Activated CD4-positive, alpha-beta memory T cell treated with anti-CD3 and anti-CD28 coated beads for 36 hours (primary cell): ENCODE measurements around the gene NAMPT. TPM values are rescaled to one million over a fixed set of nuclear protein-coding genes. Genes with fewer than 3 reads are reported as not detected.
"Not testable (repeated sequence)": the region's sequence is repeated elsewhere in the genome, so short reads cannot be mapped to it uniquely, and the experiment has no call there.

Source experiments
- CTCF ChIA-PET: fragments of 350-600 bp; sonication (Branson Sonifier 250); formaldehyde crosslinking; loops from one replicate; lab custom pipeline; 2021; ENCODE audit warnings: antibody characterized with exemption, inconsistent platforms; lab: Charles Lee
- POLR2A ChIA-PET: fragments of 350-600 bp; sonication (Branson Sonifier 250); formaldehyde crosslinking; loops from one replicate; lab custom pipeline; 2021; ENCODE audit warnings: antibody characterized with exemption; lab: Charles Lee
- DNase-seq: peaks from one replicate; pipeline ENCODE4 v3.0.0-alpha.2; 2020
- H3K27ac Mint-ChIP-seq: one replicate; pipeline ENCODE4 v1.8.0; 2021; ENCODE audit warnings: mixed read lengths
- H3K27me3 Mint-ChIP-seq: one replicate; pipeline ENCODE4 v1.8.0; 2021; ENCODE audit warnings: mixed read lengths
- H3K36me3 Mint-ChIP-seq: one replicate; pipeline ENCODE4 v1.8.0; 2021; ENCODE audit warnings: mixed read lengths
- H3K4me1 Mint-ChIP-seq: one replicate; pipeline ENCODE4 v1.8.0; 2021; ENCODE audit warnings: low read depth, mixed read lengths
- H3K4me3 Mint-ChIP-seq: one replicate; pipeline ENCODE4 v1.8.0; 2021; ENCODE audit warnings: mild to moderate bottlenecking, mixed read lengths
- H3K9me3 Mint-ChIP-seq: one replicate; pipeline ENCODE4 v1.8.0; 2021; ENCODE audit warnings: mixed read lengths
- intact Hi-C: fragments of 100-400 bp; cut with micrococcal nuclease; formaldehyde crosslinking; loops from one replicate; pipeline ENCODE4 v1.15.1; 2023
- total RNA-seq, 2 experiments: library from RNA; stranded (reverse); gene quantifications; one replicate each; pipeline ENCODE4 v1.2.3, GENCODE V29; 2021

NAMPT gene
- total RNA-seq, 2 experiments from 2014 or later = 543 to 552 TPM

DNA sequence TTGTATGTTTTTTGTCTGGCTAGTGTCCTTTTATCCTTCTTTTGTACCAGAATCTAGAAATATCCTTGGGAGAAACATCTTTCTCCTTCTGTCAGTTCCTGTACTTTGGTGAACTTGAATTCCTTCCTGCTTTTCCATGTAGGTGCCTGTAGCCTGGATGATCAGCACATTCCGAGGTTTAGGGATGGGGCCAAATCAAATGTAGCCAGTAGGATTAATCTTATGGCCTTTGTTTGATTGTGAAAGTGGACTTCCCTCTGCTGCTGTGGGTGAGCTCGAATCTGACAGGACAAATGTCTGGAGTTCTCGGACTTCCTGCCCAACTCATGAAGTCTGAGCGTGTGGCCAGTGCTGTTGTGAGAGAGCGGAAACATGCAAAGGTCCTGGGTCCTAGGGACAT lies 33.2 kb upstream of the NAMPT start:
- H3K27ac Mint-ChIP-seq = no peak overlapping the region
- H3K27me3 Mint-ChIP-seq = peaks cover 26% of the 10 kb centered on the region
- ChIA-PET POLR2A (interaction anchor here (1.2 kb wide), 1 partner anchor 33 kb away, joined by 3 read pairs; the partner anchor contains the start of gene NAMPT), CTCF (no interaction called here)
- H3K36me3 Mint-ChIP-seq = peaks cover 1% of the 10 kb centered on the region
- no peak overlapping the region for H3K4me3 Mint-ChIP-seq
- no peaks in the 10 kb centered on the region for H3K9me3 Mint-ChIP-seq
- intact Hi-C loops = no loop called here
- DNase-seq = no peak
- peaks cover 14% of the 10 kb centered on the region for H3K4me1 Mint-ChIP-seq

DNA sequence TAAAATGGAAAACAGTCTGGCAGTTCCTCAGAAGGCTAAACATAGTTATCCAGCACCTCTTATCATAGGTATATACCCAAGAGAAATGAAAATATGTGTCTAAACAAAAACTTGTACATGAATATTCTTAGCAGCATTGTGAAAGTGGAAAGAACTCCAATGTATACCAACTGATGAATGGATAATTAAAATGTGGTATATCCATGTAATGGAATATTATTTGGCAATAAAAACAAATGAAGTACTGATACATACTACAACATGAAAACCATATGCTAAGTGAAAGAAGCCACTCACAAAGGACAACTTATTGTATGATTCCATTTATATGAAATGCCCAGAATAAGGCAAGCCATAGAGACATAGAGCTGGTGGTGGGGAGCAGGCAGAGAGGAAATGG lies 32.2 kb upstream of the NAMPT start:
- no peak overlapping the region for H3K27ac Mint-ChIP-seq
- intact Hi-C loops = no loop called here
- DNase-seq = no peak
- H3K9me3 Mint-ChIP-seq = no peaks in the 10 kb centered on the region
- peaks cover 16% of the 10 kb centered on the region for H3K4me1 Mint-ChIP-seq
- ChIA-PET CTCF (no interaction called here), POLR2A (interaction anchor here (1.2 kb wide), 1 partner anchor 32 kb away, joined by 3 read pairs; the partner anchor contains the start of gene NAMPT)
- H3K36me3 Mint-ChIP-seq = no peaks in the 10 kb centered on the region
- no peak overlapping the region for H3K4me3 Mint-ChIP-seq
- H3K27me3 Mint-ChIP-seq = peaks cover 25% of the 10 kb centered on the region

DNA sequence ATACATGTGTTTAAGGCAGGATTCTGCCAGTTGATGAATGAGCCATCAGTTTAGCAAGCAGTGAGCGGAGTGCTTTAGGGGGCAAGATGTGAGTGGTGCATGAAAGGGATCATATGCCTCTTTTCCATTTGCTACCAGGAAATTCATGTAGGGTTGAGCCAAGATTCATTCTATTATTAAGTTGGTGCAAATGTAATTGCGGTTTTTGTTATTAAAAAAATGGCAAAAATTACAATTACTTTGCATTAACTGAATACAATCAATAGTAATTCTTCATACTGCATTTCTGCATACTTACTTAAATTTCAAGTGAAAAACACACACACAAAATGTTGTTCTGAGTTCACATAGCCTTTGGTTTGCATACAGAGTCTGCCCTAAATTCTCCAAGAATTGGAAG lies 30.1 kb upstream of the NAMPT start:
- peaks cover 16% of the 10 kb centered on the region for H3K4me1 Mint-ChIP-seq
- H3K9me3 Mint-ChIP-seq = no peaks in the 10 kb centered on the region
- no peak for DNase-seq
- POLR2A ChIA-PET = no interaction called here
- intact Hi-C loops = no loop called here
- peaks cover 18% of the 10 kb centered on the region for H3K27me3 Mint-ChIP-seq
- H3K27ac Mint-ChIP-seq = no peak overlapping the region
- no peaks in the 10 kb centered on the region for H3K36me3 Mint-ChIP-seq
- CTCF ChIA-PET = no interaction called here
- no peak overlapping the region for H3K4me3 Mint-ChIP-seq

DNA sequence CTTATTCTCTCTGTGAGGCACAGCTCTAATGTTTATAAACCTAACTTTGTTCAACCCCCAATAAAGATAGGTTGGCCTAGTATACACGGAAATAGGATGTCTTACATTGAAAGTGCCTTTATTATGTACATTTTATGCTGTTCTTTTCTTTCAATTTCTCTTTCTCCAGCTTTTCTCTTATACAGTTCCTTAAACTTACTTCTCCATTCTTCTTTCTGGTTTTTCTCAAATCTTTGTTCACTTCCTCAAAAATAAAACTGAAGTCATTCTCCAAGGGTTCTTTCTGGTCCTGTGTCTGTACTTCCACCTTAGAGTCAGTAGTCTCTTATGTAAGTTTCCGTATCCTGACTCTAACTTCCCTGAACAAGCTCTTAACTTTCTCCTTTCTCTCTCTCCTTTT lies 29.2 kb upstream of the NAMPT start:
- Mint-ChIP-seq H3K27ac (no peak overlapping the region), H3K27me3 (peaks cover 17% of the 10 kb centered on the region), H3K9me3 (no peaks in the 10 kb centered on the region), H3K36me3 (no peaks in the 10 kb centered on the region), H3K4me3 (no peak overlapping the region), H3K4me1 (peaks cover 25% of the 10 kb centered on the region)
- intact Hi-C loops = no loop called here
- ChIA-PET CTCF (interaction anchor here (0.6 kb wide), 1 partner anchor 18 kb away, joined by 3 read pairs; no protein-coding TSS in a partner anchor), POLR2A (no interaction called here)
- DNase-seq = no peak

DNA sequence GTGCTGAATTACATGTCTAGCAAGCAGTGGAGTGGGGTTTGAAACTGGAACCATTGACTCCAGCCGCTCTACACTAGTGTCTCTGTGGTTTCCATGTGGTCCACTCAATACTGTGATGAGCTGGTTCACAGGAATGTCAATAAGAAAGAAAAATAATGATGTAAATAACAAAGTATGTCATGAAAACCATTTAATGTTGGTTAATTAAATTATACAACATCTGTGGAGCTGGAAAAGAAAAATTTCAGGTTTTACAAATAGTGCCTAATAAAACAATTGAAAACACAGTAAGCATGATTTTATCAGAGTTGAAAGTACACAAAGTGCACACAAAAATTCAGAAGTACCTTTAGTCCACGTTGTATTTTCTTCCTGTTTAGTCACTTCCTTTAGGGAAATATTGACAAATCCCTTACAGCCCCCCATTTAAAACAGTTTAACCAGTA lies 28.7 kb upstream of the NAMPT start:
- Mint-ChIP-seq H3K36me3 (no peaks in the 10 kb centered on the region), H3K4me3 (no peak overlapping the region), H3K9me3 (no peaks in the 10 kb centered on the region), H3K27me3 (peaks cover 12% of the 10 kb centered on the region), H3K27ac (no peak overlapping the region), H3K4me1 (peaks cover 27% of the 10 kb centered on the region)
- ChIA-PET CTCF (no interaction called here), POLR2A (no interaction called here)
- intact Hi-C loops = no loop called here
- DNase-seq = no peak

DNA sequence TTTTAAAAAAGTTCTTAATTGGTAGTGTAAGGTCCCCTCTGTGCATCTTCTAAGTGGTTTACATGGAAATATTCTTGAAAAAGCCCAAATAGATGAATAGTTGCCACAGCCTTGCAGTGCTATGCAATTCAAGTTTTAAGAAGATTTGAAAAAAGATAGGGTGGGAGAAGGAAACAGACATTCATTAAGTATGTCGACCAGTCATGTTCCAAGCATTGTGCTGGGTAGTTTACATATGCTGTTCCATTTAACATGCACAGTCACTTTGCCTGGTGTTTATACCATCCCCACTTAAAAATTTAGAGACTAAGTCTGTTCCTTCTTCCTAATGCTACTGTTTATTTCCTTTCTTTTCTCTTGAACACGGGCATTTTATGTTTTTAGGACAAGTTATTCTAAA lies 28.1 kb upstream of the NAMPT start:
- no peak for DNase-seq
- peaks cover 27% of the 10 kb centered on the region for H3K4me1 Mint-ChIP-seq
- intact Hi-C loops = no loop called here
- ChIA-PET CTCF (no interaction called here), POLR2A (no interaction called here)
- no peak overlapping the region for H3K27ac Mint-ChIP-seq
- no peak overlapping the region for H3K4me3 Mint-ChIP-seq
- peaks cover 8% of the 10 kb centered on the region for H3K27me3 Mint-ChIP-seq
- H3K36me3 Mint-ChIP-seq = no peaks in the 10 kb centered on the region
- H3K9me3 Mint-ChIP-seq = no peaks in the 10 kb centered on the region

DNA sequence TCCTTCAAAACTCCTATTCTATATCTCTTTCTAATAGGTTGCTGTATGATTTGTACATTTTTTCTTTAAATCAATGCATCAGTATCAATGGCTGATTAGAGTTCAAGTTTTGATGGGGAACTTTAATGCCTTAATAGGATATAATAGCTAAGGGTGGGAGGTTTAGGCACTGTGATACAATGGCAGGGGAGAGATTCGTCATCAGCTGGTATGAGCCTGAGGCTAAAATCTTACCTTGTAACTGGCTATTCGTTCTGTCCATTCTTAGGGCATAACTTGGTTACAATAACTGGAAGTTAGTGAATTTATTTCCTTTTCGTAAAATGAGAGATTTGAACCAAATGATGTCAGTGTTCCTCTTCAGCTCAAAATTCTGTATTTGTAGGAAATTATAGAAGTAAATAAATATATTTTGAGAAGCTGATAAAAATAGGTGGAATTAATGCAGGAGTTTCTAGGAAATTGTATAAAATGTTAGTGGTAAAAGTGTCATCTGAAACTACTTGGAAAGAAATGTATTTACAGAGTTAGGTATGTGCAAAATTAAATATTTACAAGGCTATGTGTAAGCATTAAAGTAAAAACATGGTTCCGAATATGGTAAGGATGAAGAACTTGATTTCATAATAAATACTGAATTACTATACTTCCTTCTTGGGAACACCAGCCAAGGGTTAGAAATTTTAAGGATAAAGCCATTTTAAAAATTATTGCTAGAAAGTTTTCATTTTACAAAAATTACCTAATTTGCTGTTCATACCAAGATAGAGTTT lies 27.5 kb upstream of the NAMPT start:
- no peak overlapping the region for H3K4me3 Mint-ChIP-seq
- H3K4me1 Mint-ChIP-seq = peaks cover 27% of the 10 kb centered on the region
- H3K9me3 Mint-ChIP-seq = no peaks in the 10 kb centered on the region
- H3K36me3 Mint-ChIP-seq = no peaks in the 10 kb centered on the region
- peaks cover 4% of the 10 kb centered on the region for H3K27me3 Mint-ChIP-seq
- intact Hi-C loops = no loop called here
- ChIA-PET POLR2A (no interaction called here), CTCF (no interaction called here)
- DNase-seq = no peak
- no peak overlapping the region for H3K27ac Mint-ChIP-seq

DNA sequence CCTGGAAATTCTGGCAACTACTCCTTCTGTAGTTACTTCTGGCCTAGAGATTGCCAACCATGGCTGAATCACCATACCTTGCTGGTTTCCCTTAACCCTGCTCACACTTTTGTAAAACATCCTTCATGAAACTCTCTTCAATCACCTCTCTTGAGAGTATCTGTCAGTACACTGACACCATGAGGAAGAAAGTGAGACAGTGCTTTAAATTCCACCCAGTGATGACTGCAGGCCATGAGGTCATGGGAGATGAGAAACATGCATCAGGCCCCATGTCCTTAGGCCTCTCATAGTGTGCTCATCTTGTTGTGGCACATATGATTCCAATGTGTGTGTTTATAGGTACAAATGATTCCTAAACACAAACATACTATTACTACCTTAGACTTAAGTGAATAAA lies 24.6 kb upstream of the NAMPT start:
- Mint-ChIP-seq H3K4me3 (no peak overlapping the region), H3K27me3 (peaks cover 14% of the 10 kb centered on the region), H3K4me1 (peaks cover 27% of the 10 kb centered on the region), H3K9me3 (no peaks in the 10 kb centered on the region), H3K36me3 (peaks cover 3% of the 10 kb centered on the region), H3K27ac (peak overlapping the region; percentile 38)
- peak; percentile 52 for DNase-seq
- POLR2A ChIA-PET = no interaction called here
- intact Hi-C loops = loop anchor here (1.0 kb wide), 1 partner anchor 36 kb away; no protein-coding TSS in a partner anchor
- CTCF ChIA-PET = interaction anchor here (1.1 kb wide), 1 partner anchor 165 kb away, joined by 3 read pairs; no protein-coding TSS in a partner anchor

DNA sequence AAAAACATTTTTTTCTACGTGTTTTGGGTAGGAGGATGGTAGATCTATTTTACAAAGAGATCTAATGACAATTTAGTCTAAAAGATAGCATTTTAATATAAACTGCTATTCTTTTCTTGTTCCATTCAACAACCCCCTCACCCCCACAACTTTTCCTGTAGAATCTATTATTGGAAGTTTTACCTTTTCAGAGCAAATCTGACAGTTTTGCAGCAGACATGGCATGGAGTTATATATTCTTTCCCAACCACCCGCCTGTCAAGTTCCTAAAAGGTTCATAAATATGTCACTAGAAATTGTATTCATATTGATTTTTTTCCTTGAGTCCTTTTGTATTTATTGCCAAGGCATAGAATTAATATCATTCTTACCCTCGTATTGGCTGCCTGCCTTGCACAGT lies 21.5 kb upstream of the NAMPT start:
- no peak for DNase-seq
- Mint-ChIP-seq H3K36me3 (peaks cover 8% of the 10 kb centered on the region), H3K4me1 (peaks cover 11% of the 10 kb centered on the region), H3K27me3 (peaks cover 24% of the 10 kb centered on the region), H3K27ac (no peak overlapping the region), H3K4me3 (no peak overlapping the region), H3K9me3 (peaks cover 28% of the 10 kb centered on the region)
- POLR2A ChIA-PET = no interaction called here
- intact Hi-C loops = no loop called here
- CTCF ChIA-PET = no interaction called here

DNA sequence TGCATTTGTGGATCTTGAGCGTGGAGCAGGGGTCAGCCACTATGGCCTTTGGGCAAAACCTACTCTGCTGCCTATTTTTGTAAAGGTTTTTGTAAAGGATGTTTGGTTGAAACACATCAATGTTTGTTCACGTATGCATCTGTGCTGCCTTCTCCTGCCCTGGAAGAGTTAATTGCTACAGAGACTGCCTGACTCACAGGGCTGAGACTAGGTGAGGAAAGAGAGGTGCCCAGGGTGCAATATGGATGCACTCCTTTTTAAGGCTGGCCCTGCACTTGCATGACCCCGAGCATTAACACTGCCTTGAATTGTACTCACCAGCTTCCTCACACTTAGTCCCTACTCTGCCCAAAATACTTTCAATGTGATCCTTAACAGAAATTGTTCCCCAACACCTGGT lies 20.9 kb upstream of the NAMPT start:
- peaks cover 33% of the 10 kb centered on the region for H3K9me3 Mint-ChIP-seq
- CTCF ChIA-PET = no interaction called here
- no peak overlapping the region for H3K27ac Mint-ChIP-seq
- intact Hi-C loops = no loop called here
- H3K4me1 Mint-ChIP-seq = peaks cover 11% of the 10 kb centered on the region
- no peak overlapping the region for H3K4me3 Mint-ChIP-seq
- no peak for DNase-seq
- POLR2A ChIA-PET = no interaction called here
- peaks cover 8% of the 10 kb centered on the region for H3K36me3 Mint-ChIP-seq
- H3K27me3 Mint-ChIP-seq = peaks cover 27% of the 10 kb centered on the region

DNA sequence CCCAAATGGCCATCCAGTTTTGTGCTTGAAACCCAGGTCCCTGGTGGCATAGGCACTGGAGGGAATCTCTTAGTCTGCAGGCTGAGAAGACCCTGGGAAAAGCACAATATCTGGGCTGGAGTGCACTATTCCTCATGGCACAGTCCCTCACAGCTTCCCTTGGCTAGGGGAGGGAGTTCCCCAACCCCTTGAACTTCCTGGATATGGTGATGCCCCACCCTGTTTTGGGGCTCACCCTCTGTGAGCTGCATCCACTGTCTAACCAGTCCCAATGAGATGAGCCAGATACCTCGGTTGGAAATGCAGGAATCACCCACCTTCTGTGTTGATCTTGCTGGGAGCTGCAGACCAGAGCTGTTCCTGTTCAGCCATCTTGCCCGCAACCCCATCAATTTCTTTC lies 19.8 kb upstream of the NAMPT start:
- peaks cover 33% of the 10 kb centered on the region for H3K9me3 Mint-ChIP-seq
- no peak for DNase-seq
- peaks cover 8% of the 10 kb centered on the region for H3K36me3 Mint-ChIP-seq
- ChIA-PET CTCF (no interaction called here), POLR2A (no interaction called here)
- intact Hi-C loops = no loop called here
- peaks cover 8% of the 10 kb centered on the region for H3K4me1 Mint-ChIP-seq
- no peak overlapping the region for H3K27ac Mint-ChIP-seq
- H3K27me3 Mint-ChIP-seq = peaks cover 27% of the 10 kb centered on the region
- H3K4me3 Mint-ChIP-seq = no peak overlapping the region

DNA sequence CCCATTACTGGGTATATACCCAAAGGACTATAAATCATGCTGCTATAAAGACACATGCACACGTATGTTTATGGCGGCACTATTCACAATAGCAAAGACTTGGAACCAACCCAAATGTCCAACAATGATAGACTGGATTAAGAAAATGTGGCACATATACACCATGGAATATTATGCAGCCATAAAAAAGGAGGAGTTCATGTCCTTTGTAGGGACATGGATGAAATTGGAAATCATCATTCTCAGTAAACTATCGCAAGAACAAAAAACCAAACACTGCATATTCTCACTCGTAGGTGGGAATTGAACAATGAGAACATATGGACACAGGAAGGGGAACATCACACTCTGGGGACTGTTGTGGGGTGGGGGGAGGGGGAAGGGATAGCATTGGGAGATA lies 13.8 kb upstream of the NAMPT start:
- H3K4me3 Mint-ChIP-seq, H3K4me1 Mint-ChIP-seq, intact Hi-C loops, CTCF ChIA-PET, DNase-seq, H3K36me3 Mint-ChIP-seq, H3K27ac Mint-ChIP-seq, POLR2A ChIA-PET: not testable (repeated sequence)
- H3K9me3 Mint-ChIP-seq = peaks cover 31% of the 10 kb centered on the region
- peaks cover 15% of the 10 kb centered on the region for H3K27me3 Mint-ChIP-seq

DNA sequence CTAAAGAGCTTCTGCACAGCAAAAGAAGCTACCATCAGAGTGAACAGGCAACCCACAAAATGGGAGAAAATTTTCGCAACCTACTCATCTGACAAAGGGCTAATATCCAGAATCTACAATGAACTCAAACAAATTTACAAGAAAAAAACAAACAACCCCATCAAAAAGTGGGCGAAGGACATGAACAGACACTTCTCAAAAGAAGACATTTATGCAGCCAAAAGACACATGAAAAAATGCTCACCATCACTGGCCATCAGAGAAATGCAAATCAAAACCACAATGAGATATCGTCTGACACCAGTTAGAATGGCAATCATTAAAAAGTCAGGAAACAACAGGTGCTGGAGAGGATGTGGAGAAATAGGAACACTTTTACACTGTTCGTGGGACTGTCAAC lies 13.4 kb upstream of the NAMPT start:
- H3K4me3 Mint-ChIP-seq, H3K27ac Mint-ChIP-seq, POLR2A ChIA-PET, CTCF ChIA-PET, H3K36me3 Mint-ChIP-seq, DNase-seq, H3K4me1 Mint-ChIP-seq, intact Hi-C loops: not testable (repeated sequence)
- Mint-ChIP-seq H3K9me3 (peaks cover 26% of the 10 kb centered on the region), H3K27me3 (peaks cover 11% of the 10 kb centered on the region)
